OCI-M2 (cell line): ENCODE results near the gene IFIT3.
"Not testable (repeated sequence)": the region's sequence is repeated elsewhere in the genome, so short reads cannot be mapped to it uniquely, and the experiment has no call there.

Experiments
- DNase-seq: peaks from one replicate; lab custom pipeline; 2025; ENCODE audit not compliant: unreplicated experiment; lab: John Stamatoyannopoulos, UW

Gene IFIT3

GRCh38 chr10:89304026-89304425 lies 23.8 kb upstream of the IFIT3 start:
- no peak for DNase-seq

GRCh38 chr10:89304446-89304845 lies 23.4 kb upstream of the IFIT3 start:
- DNase-seq = no peak

- DNase-seq = no peak
These were observed 22.9 kb upstream of the IFIT3 start for GRCh38 chr10:89304925-89305324.

- DNase-seq = no peak
These were observed 21.9 kb upstream of the IFIT3 start for GRCh38 chr10:89305766-89306433.

GRCh38 chr10:89306434-89307268 lies 21.1 kb upstream of the IFIT3 start:
- no peak for DNase-seq

GRCh38 chr10:89307269-89307577 lies 20.6 kb upstream of the IFIT3 start:
- DNase-seq = no peak

GRCh38 chr10:89308266-89308665 lies 19.5 kb upstream of the IFIT3 start:
- no peak for DNase-seq

- no peak for DNase-seq
These were observed 19.1 kb upstream of the IFIT3 start for GRCh38 chr10:89308736-89309135.

- DNase-seq = no peak
These were observed 18.4 kb upstream of the IFIT3 start for GRCh38 chr10:89309156-89310055.

GRCh38 chr10:89310056-89310893 lies 17.5 kb upstream of the IFIT3 start:
- no peak for DNase-seq

GRCh38 chr10:89312973-89313372 lies 14.8 kb upstream of the IFIT3 start:
- DNase-seq = no peak

- DNase-seq = no peak
These were observed 13.1 kb upstream of the IFIT3 start for GRCh38 chr10:89314676-89315075.

- DNase-seq = not testable (repeated sequence)
These were observed 9.8 kb upstream of the IFIT3 start for GRCh38 chr10:89318047-89318446.

GRCh38 chr10:89325081-89325480 lies 2.7 kb upstream of the IFIT3 start:
- DNase-seq = not testable (repeated sequence)

- not testable (repeated sequence) for DNase-seq
These were observed 1.9 kb upstream of the IFIT3 start for GRCh38 chr10:89325856-89326255.

- no peak for DNase-seq
These were observed 1.4 kb downstream of the IFIT3 start for GRCh38 chr10:89329151-89329550.

- DNase-seq = not testable (repeated sequence)
These were observed 2.2 kb downstream of the IFIT3 start for GRCh38 chr10:89330014-89330413.

GRCh38 chr10:89330537-89331212 lies 2.9 kb downstream of the IFIT3 start:
- no peak for DNase-seq

- not testable (repeated sequence) for DNase-seq
These were observed 3.8 kb downstream of the IFIT3 start for GRCh38 chr10:89331487-89332122.
